AG09309 (cell line): ENCODE data around the gene MRPS18B.

Source experiments
- DNase-seq: peaks from one replicate; pipeline ENCODE4 v3.0.0-alpha.2; 2010; ENCODE audit warnings: low read depth
- H3K4me3 ChIP-seq: 2 replicates; pipeline ENCODE4 v1.5.1; 2011; ENCODE audit warnings: mild to moderate bottlenecking, low read depth, low read length, moderate library complexity; ENCODE audit not compliant: control insufficient read depth
- CTCF ChIP-seq: IDR thresholded peaks from 2 replicates; pipeline ENCODE4 v1.5.1; 2011; ENCODE audit warnings: mild to moderate bottlenecking, low read depth, low read length, inconsistent platforms; ENCODE audit not compliant: insufficient read depth, control insufficient read depth; ENCODE audit errors: missing control alignments

MRPS18B gene

GRCh38 chr6:30670760-30671527, 53.3 kb downstream of the MRPS18B start:
- TF ChIP-seq CTCF: peak; percentile 12
- no peak for DNase-seq
- no peak overlapping the region for H3K4me3 ChIP-seq

DNA sequence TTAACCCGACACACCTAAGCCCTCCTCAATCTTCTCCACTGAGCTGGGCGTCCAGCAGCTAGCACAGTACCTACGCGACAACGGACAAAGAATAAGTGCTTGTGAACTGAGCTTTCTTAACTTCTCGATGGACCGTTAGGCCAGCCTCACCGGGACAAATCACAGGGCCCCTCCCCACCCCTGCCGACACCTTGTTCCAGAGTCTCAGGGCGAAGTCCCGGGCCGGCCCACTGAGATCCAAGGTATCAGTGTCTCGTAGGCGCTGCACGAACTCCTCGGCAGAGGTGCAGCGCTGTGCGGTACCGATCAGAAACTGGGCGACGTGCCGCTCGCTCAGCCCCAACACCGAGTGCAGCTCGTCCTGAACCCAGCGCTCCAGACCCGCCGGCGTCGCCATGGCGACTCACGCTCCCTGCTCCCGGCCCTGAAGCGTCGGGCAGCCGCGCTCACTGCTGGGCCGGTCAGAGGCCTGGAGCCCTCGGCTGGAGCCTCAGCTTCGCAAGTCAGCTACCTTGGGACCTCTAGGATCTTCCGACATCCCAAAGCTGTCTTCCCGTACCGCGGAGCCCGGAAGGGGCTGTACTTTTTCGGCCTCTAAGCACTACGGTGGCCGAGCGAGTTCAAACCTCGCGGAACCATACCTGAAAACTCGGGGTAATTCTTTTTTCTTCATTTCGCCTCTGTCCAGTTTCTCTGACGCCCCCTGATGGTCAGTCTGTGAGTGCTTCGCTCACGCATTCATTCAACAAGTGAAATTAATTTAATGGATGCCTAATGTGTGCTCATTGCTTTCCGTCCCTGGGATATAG, 55.0 kb downstream of the MRPS18B start, which contains the start of gene DHX16:
Gene DHX16, minus strand, starts transcription at position 562 of the 809 bp plus-strand sequence. Its CDS starts 165 bp downstream, at position 397.
- H3K4me3 ChIP-seq: peak within 1 kb of the TSS; percentile 74
- DNase-seq: peak; percentile 93
- peak; percentile 82 for TF ChIP-seq CTCF
